Activated CD8-positive, alpha-beta memory T cell treated with anti-CD3 and anti-CD28 coated beads, Interleukin-2, amount 50 U/mL, for 1 hour (primary cell): Measurements from ENCODE around the gene C10orf90.

ENCODE experiments used
- DNase-seq: peaks from one replicate; pipeline ENCODE4 v3.0.0-alpha.2; 2020; ENCODE audit errors: extremely low read depth

Gene C10orf90

GRCh38 chr10:126674741-126675515 lies 4.4 kb upstream of the C10orf90 start:
- no peak for DNase-seq

DNA sequence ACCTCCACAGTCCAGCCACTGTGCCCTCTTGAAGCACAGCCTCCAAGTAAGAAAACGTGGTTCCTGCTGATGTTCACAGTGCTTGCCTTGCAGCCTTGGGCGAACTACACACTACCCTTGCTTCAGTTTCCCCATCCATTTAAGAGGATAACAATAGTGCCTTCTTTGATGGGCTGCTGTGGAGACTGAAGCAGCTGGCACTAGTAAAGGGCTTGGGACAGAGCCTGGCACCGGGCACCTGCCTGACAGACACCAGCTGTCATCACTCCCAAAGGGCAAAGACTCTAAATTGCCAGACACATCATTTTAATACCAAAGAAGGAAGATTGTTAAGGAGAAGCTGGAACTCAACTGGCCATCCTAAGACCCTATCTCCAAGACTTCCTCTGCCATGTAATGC lies 3.1 kb upstream of the C10orf90 start:
- DNase-seq: no peak

DNA sequence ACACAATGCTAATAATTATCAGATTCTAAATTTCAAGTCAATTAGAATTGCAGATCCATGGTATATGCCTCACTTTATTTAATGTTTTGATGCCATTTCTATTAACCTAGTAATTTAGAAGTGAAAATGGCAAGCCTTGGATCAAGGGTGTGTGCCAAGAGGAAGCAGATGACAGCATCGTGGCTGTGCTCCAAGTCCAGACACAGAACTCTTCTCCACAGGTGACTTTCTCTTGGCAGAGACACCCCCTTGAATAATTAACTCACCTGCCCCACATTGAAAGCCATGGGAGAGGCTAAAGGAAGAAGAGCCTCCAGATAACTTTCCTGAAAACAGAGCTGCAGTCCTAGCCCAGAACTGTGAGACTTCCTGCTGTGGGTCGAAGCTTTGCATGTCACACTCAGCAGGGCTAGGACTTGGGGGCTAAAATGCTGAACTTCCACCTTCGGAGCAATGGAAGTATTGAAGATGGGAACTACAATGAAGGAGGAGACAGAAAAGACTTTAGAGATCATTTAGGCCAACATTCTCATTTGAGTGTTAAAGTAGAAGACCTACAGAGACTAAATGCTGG lies 996 bp upstream of the C10orf90 start:
- no peak for DNase-seq

- DNase-seq: no peak
Observed at GRCh38 chr10:126670895-126671261, 385 bp upstream of the C10orf90 start.

- DNase-seq: no peak
Observed at GRCh38 chr10:126669168-126669567, 1.3 kb downstream of the C10orf90 start.

DNA sequence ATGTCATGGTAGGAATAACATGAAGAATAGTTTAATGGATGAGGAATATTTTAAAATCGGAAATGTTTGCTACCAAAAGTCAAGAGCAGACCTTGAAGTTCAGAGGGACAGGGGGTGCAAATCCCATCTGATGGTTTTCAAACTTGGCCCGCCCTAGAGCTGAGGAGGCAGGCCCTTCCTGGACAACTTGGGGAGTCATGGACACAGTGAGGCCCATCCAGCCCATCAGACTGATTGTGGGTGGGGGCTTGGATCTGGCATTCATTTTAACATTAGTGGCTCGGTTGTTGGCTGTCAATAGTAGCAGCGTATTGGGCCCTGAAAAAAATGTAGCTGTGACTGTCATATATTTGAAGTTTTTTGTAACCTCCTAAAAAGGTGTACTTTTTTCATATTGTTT lies 2.0 kb downstream of the C10orf90 start:
- DNase-seq: no peak

GRCh38 chr10:126667568-126667967 lies 2.9 kb downstream of the C10orf90 start:
- DNase-seq: no peak

GRCh38 chr10:126665207-126665606 lies 5.3 kb downstream of the C10orf90 start:
- no peak for DNase-seq

- no peak for DNase-seq
Observed at GRCh38 chr10:126663880-126664279, 6.6 kb downstream of the C10orf90 start.

- no peak for DNase-seq
Observed at GRCh38 chr10:126663328-126663727, 7.2 kb downstream of the C10orf90 start.

DNA sequence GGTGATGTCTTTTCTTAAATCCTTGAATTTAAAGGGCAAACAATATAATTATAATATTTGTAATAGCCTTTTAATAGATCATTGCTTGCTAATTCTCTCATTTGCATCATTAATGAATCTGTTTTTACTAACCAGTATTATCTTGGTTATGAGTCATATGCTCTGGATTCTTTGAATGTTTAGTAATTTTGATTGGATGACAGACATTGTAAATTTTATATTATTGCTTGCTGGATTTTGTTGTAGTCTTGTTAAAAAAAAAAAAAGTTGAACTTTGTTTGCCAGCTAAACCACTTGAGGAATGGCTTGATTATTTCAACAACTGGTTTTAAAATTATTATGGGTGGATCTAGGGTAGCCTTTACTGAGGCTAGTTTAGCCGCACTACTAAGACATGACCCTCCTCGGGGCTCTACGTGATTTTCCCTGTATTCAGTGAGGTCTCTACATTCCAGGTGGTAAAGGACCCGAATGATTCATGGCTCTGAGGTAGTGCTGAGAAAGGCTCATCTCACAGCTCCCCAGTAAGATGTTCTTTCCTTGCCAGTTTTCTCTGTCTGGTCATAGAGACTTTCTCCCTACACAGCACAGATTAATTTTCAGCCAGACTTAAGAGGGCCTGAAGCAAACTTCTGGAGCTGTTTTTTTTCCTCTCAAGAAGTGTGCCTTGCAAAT lies 8.5 kb downstream of the C10orf90 start:
- DNase-seq: no peak

DNA sequence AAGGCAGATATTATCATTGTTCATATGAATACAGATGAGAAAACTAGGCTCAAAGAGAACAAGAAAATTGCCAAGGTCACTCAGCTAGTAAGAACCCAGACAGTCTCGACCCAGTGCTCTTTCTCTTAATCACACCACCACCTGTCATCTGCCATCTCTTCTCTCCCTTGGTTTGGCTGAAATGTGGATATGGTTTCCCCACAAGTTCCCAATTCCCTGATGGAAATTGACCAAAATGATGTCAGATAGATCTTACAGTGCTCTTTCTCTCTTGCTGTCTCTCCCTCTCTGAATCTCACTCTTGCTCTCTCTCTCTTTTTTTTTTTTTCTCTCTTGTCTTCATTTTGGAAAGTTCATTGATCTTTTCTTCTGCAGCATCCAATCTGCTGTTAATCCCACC lies 9.1 kb downstream of the C10orf90 start:
- DNase-seq: no peak

GRCh38 chr10:126659750-126660149 lies 10.7 kb downstream of the C10orf90 start:
- no peak for DNase-seq

GRCh38 chr10:126658928-126659327 lies 11.6 kb downstream of the C10orf90 start:
- no peak for DNase-seq

GRCh38 chr10:126654579-126654978 lies 15.9 kb downstream of the C10orf90 start:
- DNase-seq: no peak

DNA sequence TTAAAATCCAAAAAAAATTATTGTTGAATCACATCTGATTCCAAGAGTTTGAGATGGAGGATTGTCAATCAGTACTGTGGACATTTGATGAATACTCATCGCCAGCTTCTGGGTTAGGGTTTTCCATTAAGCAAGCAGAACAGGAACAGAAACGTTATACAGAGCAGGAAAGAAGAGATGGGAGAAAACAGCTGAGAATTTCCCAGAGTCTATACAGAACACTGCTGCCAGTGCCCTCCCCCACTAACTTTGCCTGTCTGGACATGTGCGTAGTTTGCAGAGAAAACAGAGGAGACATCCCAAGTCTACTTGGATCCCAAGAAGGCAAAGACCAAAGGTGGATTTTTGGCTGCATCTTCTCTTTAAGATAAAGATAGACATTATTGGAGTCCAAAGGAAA lies 19.0 kb downstream of the C10orf90 start:
- DNase-seq: no peak

DNA sequence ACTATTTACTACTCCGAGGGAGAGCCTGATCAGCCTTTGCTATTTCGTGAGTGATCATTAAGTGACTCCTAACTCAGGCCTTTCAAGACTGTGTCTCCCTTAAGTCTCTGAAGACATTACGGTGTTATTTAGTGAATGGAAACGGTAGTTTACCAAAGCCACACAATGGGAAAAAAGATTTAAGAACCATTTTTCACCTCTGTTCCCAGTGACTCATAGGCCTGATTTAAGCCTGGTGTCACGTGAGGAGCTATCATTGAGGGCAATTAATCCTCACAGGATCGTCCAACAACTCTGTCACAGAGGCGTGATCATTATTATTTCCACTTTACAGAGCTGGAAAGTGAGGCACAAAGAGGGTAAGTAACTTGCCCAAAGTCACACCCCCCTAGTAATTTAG lies 20.3 kb downstream of the C10orf90 start:
- no peak for DNase-seq

DNA sequence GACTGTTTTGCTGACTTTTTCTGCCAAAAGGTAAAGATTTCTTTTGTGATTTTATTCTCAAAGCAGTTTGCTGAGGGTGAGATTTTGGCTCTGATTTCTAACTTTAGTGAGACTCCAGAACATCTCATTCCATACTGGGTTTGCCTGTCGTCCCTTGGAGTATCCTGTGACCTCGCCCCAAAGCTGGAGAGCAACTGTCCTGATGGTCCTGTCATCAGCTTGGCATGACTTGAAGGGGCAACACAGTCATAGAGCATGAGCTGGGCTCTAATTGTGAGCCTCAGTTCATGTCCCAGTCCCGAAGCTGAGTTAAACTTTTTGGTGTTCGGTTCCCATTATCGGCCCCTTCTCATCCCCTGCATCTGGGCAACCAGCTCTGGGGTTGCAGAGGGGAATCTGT lies 23.4 kb downstream of the C10orf90 start:
- no peak for DNase-seq

DNA sequence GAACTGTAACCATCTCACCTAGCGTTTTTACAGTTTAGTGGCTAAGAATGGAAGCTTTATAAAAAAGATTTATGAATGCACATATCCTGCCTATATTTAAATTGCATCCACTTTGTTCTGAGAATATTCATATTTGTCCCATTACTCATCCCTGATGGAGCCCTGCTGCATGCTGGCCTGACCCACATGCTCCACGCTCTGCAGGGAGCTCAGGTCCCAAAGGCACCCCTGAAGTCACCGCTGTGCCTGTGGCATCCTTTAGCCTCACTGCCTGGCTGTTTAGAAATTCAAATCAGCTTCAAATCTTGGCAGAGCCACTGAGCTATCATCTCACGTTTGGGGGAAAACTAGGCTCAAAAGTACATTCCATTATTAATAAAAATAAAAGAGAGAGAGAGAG lies 24.4 kb downstream of the C10orf90 start:
- DNase-seq: no peak

GRCh38 chr10:126640401-126640800 lies 30.1 kb downstream of the C10orf90 start:
- DNase-seq: no peak

DNA sequence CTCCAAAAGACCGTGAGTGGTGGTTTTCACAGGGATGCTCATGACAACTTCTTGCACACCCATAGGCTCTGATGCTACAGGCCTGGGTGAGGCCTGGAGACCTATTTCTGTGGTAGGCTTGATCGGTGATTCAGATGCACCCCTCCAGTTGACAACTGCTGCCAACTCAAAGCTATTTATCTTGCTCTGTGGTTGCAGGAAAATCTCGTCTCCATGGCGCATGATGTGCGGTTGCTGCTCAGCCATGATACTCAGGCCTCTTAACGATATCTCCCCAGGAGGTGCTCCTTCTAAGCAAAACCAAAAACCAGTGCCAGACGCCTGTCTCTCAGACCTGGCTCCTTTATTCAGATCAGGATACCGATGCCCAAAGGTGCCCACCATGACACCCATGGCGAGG lies 31.4 kb downstream of the C10orf90 start:
- DNase-seq: no peak

DNA sequence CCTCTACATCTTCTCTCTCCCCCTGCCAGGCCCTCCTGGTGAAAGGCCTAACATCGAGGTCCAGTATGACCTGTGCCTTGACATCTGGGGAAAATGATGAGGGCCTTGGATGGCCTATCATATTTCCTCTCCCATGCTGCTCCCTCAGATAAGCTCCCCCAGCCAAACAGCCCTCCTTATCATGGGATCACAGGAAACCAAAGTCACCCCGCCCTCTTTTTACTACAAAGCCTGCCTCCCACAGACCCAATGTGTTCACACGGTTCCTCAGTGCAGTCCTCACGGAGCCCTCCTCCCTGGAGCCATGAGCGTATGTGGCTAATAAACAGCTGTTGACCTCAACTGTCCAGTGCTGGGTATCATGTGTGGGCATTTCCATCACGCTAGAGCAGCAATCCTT lies 32.0 kb downstream of the C10orf90 start:
- no peak for DNase-seq

DNA sequence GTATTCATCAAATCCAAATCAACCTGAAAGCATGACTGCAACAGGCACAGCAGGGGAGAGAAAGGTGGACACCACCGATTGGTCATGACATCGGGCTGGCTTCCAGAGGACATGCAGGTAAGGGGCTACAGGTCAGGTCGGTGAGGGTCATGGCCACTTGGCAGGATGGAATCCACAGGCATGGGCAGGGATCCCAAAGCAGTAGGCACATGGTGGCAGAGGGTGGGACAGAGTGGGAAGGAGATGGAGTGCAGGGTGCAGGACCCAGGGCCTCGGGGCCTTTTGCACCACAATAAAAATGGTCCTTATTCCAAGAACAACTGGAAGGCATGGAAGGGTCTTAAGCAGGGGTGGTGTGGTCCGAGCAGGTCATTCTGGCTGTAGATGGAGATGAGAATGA lies 33.0 kb downstream of the C10orf90 start:
- DNase-seq: no peak
